ENCODE measurements around the gene BBLN.

BBLN gene

DNA sequence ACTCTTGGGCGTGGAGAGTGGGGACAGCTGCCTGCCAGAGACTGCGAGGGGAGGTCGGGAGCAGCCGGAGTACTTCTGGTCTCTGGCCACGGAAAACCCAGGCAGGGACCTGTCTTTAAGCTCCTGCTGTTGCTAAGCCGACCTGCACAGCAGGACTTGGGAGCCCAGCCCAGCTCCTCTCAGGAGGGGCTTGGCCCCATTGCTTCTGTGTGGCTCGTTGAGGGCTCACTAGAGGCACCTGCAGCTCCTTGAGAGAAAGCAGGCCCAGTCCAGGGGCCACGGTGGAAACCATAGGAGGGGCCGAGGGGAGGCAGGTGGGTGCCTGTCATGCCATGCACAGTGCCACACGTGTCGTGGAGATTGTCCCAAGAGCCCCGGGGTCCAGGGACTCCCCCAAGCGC is 14.1 kb upstream of the BBLN start:
- no peak for DNase-seq

GRCh38 chr9:128146591-128147120 is 13.4 kb upstream of the BBLN start:
- DNase-seq = no peak

DNA sequence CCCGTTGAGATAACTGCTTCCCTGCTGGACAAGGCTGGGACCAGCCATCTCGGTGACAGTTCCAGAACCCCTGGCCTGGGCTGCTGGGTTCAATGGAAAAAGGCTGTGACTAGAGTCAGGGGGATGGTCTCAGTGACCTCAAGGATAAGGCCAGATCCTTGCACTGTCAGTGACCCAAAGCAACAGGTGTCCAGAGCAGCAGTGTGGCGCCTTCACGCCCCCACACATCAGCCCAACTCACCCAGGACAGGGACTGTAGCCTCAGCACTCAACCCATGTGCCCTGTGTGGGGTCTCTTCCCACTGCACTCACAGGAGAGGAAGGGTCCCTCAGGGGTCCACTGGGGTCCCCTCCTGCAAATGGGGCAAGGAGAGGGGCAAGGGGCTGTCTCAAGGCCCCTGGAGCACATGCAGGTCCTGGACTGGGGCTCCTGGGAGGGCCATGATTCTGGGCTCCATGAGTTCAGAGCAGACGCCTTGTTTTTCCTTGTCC is 11.5 kb upstream of the BBLN start:
- no peak for DNase-seq

DNA sequence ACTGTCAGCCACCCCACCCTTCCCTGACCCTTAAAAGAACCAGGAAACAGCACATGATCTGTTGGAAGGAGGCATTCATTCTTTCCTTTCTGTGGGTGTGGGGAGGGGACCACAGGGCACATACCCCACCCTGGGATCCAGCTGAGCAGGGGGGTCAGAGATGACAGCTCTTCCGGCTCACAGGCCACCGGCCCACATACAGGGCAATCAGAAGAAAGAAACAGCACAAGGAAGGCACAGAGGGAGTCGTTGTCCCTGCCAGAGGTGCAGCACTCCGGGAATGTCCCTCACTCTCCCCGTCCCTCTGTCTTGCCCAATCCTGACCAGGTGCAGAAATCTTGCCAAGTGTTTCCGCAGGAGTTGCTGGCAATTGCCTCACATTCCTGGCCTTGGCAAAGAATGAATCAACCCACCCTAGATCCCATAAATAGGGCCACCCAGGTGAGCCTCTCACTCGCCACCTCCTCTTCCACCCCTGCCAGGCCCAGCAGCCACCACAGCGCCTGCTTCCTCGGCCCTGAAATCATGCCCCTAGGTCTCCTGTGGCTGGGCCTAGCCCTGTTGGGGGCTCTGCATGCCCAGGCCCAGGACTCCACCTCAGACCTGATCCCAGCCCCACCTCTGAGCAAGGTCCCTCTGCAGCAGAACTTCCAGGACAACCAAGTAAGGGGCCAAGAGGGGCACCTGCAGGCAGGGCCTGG is 10.9 kb upstream of the BBLN start, which contains the start of gene LCN2:
Gene LCN2 (plus strand): TSS at position 453 of the 701 bp plus-strand sequence. CDS start 73 bp downstream, at position 526.
- DNase-seq = no peak

- no peak for DNase-seq
These were observed 10.0 kb upstream of the BBLN start for GRCh38 chr9:128149951-128150593.

GRCh38 chr9:128150594-128151308 is 9.3 kb upstream of the BBLN start:
- DNase-seq = no peak

- no peak for DNase-seq
These were observed 8.5 kb upstream of the BBLN start for GRCh38 chr9:128151309-128152132.

- no peak for DNase-seq
These were observed 7.7 kb upstream of the BBLN start for GRCh38 chr9:128152133-128153059.

- DNase-seq = no peak
These were observed 6.8 kb upstream of the BBLN start for GRCh38 chr9:128153060-128153946.

- DNase-seq = no peak
These were observed 5.9 kb upstream of the BBLN start for GRCh38 chr9:128153947-128154695.

DNA sequence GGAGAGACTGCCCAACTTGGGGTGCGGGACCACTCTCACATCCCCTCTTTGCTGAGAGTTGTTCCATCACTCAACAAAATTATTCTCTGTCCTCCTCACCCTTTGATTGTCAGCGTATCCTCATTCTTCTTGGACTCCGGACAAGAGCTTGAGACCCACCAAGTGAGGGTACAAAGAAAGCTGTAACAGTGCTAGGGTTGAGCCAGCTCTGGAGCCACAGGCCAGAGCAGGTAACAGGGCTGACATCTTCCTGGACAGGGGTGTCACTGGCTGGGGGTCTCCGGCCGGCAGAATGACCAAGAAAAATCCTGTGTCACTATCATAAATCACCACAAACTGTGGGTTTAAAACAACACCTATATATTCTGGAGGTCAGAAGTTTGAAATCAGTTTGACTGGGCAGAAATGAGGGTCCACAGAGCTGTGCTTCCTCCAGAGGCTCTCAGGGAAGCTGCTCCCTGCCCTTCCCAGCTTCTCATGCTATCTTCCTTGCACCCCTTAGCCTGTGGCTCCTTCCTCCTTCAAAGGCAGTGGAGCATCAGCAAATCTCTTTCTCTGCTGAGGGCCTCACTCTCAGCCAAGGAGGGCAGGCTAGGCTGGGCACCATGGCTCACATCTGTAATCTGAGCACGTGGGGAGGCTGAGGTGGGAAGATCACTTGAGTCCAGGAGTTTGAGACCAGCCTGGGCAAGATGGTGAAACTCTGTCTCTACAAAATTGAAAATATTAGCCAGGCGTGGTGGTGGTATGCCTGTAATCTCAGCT is 4.1 kb upstream of the BBLN start:
- no peak for DNase-seq

DNA sequence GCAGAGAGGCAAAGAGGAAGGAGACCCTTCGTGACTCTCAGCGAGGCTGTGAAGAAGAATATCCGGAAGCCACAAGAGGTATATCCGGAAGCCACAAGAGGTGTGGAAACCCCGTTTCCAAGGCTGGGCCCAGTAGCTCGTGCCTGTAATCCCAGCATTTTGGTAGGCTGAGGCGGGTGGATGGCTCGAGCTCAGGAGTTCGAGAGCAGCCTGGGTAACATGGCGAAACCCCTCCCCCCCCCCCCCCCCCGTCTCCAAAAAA is 612 bp upstream of the BBLN start:
- no peak for DNase-seq

DNA sequence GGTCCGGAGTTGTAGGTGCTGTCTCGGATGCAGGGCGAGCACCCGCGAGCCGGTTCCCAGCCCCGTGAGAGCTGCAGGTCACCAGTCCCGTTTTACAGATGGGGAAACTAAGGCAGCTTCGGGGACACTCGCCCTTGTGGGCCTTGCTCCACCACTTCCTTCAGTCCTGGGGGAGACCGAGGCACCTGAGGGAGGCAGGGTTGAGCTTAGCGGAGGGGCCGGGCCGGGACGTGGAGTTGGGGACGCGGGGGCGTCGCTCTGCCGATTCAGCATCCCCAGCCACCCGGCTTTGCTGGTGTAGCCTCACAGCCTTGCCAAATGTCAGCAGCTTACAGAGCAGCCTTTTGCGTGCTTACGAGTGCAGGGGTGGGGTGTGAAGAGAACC is 530 bp downstream of the BBLN start:
- DNase-seq = no peak

- DNase-seq = no peak
These were observed 1.3 kb downstream of the BBLN start for GRCh38 chr9:128161215-128161902.

GRCh38 chr9:128162215-128163026 is 2.4 kb downstream of the BBLN start:
- DNase-seq = no peak

GRCh38 chr9:128163027-128163515 is 3.0 kb downstream of the BBLN start:
- no peak for DNase-seq

DNA sequence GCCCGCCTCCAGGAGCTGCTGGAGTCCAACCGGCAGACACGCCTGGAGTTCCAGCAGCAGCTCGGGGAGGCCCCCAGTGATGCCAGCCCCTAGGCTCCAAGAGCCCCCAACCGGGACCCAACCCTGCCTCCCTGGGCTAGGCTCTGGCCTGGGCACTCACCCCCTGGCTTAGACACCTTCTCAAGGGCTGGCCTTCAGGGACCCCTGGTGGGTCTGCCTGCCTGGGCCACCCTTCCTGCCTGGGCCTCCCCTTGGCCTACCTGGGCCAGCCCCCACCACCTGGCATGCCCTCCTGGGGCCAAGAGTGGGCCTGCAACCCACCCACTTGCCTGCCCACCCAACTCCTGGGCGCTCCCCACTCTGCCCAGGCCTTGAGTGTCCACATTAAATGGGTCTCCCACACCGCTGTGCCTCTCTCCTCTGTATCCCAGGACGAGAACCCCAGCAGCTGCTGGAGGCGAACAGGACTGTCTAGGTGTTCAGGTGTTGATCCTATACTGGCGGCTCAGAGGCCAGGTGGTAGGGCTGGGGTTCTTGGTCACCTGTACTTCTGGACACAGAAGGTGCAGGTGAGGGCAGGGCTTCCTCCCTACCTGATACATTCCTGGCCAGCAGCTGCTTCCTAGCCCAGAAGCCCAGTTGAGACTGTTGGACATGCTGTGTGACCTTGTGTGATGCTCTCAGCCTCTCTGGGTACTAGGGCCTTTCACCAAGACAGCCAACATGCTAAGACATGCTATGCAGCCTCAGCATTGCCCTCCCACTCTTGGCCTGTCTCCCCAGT is 3.6 kb downstream of the BBLN start:
- DNase-seq = no peak

All from NCI-H446 treated with DMSO at 0.1 percent for 48 hours (cell line).